PC-9 (cell line): ENCODE results near the gene PPP1R18. TPM values are rescaled to one million over a fixed set of nuclear protein-coding genes. Genes with fewer than 3 reads are reported as not detected.

Experiments
- BruUV-seq: library from RNA; stranded (reverse); fragments of 400-500 nt; replicated peaks from 2 replicates; lab custom pipeline; 2021; lab: Mats Ljungman, UMichigan
- CTCF ChIA-PET: fragments of 300-600 bp; sonication (Branson Sonifier 250); formaldehyde crosslinking; loops from one replicate; lab custom pipeline; 2022; ENCODE audit warnings: antibody characterized with exemption; lab: Charles Lee
- POLR2A ChIA-PET: fragments of 300-600 bp; sonication (Branson Sonifier 250); formaldehyde crosslinking; loops from one replicate; lab custom pipeline; 2022; ENCODE audit warnings: antibody characterized with exemption; ENCODE audit not compliant: unreplicated experiment; lab: Charles Lee
- DNase-seq, 2 experiments: peaks; one replicate each; pipeline versions ENCODE4 v3.0.0 to v3.0.0-alpha.2; 2015 to 2022; ENCODE audit warnings: mixed read lengths in 1 of 2
- H2AFZ ChIP-seq: fragments of 200-600 bp; sonication (generic); 2 replicates; pipeline ENCODE4 v1.8.1; 2017; ENCODE audit warnings: antibody characterized with exemption
- H3F3A ChIP-seq: fragments of 200-600 bp; sonication (generic); 2 replicates; pipeline ENCODE4 v1.8.1; 2017; ENCODE audit warnings: antibody characterized with exemption, mild to moderate bottlenecking, low read depth; ENCODE audit not compliant: insufficient read depth
- H3K27ac ChIP-seq: fragments of 200-600 bp; sonication (generic); 2 replicates; pipeline ENCODE4 v1.6.1; 2016; ENCODE audit warnings: mixed run types
- H3K27me3 ChIP-seq: fragments of 200-600 bp; sonication (generic); 2 replicates; pipeline ENCODE4 v1.6.1; 2016; ENCODE audit warnings: low read depth, mixed run types; ENCODE audit not compliant: insufficient read depth
- H3K36me3 ChIP-seq: fragments of 200-600 bp; sonication (generic); 2 replicates; pipeline ENCODE4 v1.6.1; 2016; ENCODE audit warnings: low read depth, mixed run types
- H3K4me1 ChIP-seq: fragments of 200-600 bp; sonication (generic); replicated peaks from 2 replicates; pipeline ENCODE4 v1.6.1; 2016; ENCODE audit warnings: mixed run types; ENCODE audit not compliant: insufficient read depth
- H3K4me2 ChIP-seq: fragments of 200-600 bp; sonication (generic); 2 replicates; pipeline ENCODE4 v1.6.1; 2017; ENCODE audit warnings: mixed run types
- H3K4me3 ChIP-seq: fragments of 200-600 bp; sonication (generic); 2 replicates; pipeline ENCODE4 v1.6.1; 2016; ENCODE audit warnings: mixed run types
- H3K79me2 ChIP-seq: fragments of 200-600 bp; sonication (generic); 2 replicates; pipeline ENCODE4 v1.6.1; 2017; ENCODE audit warnings: low read depth, mixed run types
- H3K9me2 ChIP-seq: fragments of 200-600 bp; sonication (generic); 2 replicates; pipeline ENCODE4 v1.8.1; 2017; ENCODE audit warnings: mild to moderate bottlenecking; ENCODE audit not compliant: insufficient read depth
- H3K9me3 ChIP-seq: fragments of 200-600 bp; sonication (generic); 2 replicates; pipeline ENCODE4 v1.8.1; 2016; ENCODE audit warnings: low read depth; ENCODE audit not compliant: insufficient read depth
- H4K20me1 ChIP-seq: fragments of 200-600 bp; sonication (generic); 2 replicates; pipeline ENCODE4 v1.8.1; 2017; ENCODE audit not compliant: insufficient read depth
- EZH2 ChIP-seq: fragments of 200-600 bp; sonication (generic); IDR thresholded peaks from 2 replicates; pipeline ENCODE4 v1.8.0; 2017; ENCODE audit warnings: antibody characterized with exemption, low read depth
- intact Hi-C: fragments of 100-400 bp; cut with micrococcal nuclease; formaldehyde crosslinking; loops from one replicate; pipeline ENCODE4 v1.10.0; 2022; ENCODE audit not compliant: unreplicated experiment
- total RNA-seq: library from RNA; stranded (reverse); gene quantifications from 2 replicates; pipeline ENCODE4 v1.2.3, GENCODE V29; 2021
- TF ChIP-seq, protein P1 (sequence below): fragments of 200-600 bp; sonication (generic); conservative IDR thresholded peaks from 2 replicates; pipeline ENCODE4 v1.6.1; 2017; ENCODE audit warnings: mixed run types, antibody characterized with exemption, mild to moderate bottlenecking, moderate library complexity

Gene PPP1R18
- total RNA-seq, 1 experiment from 2014 or later = 68.6 TPM

DNA sequence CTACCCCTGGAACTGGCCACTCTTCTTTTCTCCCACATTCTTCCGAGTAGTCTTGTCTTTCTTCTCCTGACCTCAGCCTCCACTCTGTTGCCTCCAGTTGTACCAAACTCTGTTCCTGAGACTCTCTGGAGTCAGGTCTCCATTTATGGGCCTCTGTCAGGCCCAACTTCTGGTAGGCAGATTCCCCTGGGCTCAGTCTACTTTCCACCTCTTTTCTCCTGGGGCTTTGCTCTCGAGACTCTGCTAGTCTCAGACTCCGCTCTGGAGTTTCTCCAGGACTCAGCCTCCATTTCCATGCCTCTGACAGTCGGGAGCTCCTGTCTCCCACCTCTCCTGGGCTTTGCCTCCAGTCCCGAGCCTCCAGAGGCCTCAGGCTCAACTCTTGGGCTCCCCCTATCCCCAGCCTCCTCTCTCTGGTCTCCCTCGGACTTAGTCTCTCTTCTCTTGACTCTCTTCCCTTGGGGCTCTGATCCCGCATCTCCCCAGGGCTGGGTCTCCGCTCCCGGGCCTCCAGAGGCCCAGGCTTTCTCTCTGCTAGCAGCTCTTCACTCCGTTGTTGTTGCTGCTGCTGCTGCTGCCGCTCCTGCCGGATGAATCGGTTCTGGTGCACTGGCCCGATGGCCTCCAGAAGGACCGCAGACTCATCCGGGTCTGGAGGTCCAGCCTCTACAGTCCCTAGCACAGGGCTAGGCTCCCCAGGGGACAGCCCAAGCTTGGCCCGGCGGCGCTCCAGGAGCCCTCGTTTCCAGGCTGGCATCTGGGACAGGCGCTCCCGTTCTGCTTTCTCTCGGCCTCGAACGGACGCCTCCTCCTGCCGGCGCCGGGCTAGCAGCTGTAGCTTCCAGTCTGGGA lies 1.1 kb downstream of the PPP1R18 start:
- Histone ChIP-seq H2AFZ (no peak overlapping the region), H4K20me1 (no peaks in the 10 kb centered on the region), H3K27me3 (no peaks in the 10 kb centered on the region), H3K79me2 (peaks cover 63% of the 10 kb centered on the region), H3K4me2 (peak overlapping the region; percentile 93), H3K9me3 (no peaks in the 10 kb centered on the region), H3K36me3 (no peaks in the 10 kb centered on the region), H3K27ac (peak overlapping the region; percentile 43), H3F3A (peaks cover 47% of the 10 kb centered on the region), H3K9me2 (no peaks in the 10 kb centered on the region), H3K4me1 (peaks cover 62% of the 10 kb centered on the region), H3K4me3 (peak overlapping the region; percentile 98)
- BruUV-seq = TSS peak; percentile 40
- intact Hi-C loops = loop anchor here (2.0 kb wide), 2 partner anchors 69 to 133 kb away; partner anchors contain the start of genes MRPS18B and PPP1R10
- CTCF ChIA-PET = interaction anchor here (0.7 kb wide), 2 partner anchors 35 to 327 kb away, joined by 3 to 5 read pairs; no protein-coding TSS in a partner anchor
- TF ChIP-seq, protein P1, sequence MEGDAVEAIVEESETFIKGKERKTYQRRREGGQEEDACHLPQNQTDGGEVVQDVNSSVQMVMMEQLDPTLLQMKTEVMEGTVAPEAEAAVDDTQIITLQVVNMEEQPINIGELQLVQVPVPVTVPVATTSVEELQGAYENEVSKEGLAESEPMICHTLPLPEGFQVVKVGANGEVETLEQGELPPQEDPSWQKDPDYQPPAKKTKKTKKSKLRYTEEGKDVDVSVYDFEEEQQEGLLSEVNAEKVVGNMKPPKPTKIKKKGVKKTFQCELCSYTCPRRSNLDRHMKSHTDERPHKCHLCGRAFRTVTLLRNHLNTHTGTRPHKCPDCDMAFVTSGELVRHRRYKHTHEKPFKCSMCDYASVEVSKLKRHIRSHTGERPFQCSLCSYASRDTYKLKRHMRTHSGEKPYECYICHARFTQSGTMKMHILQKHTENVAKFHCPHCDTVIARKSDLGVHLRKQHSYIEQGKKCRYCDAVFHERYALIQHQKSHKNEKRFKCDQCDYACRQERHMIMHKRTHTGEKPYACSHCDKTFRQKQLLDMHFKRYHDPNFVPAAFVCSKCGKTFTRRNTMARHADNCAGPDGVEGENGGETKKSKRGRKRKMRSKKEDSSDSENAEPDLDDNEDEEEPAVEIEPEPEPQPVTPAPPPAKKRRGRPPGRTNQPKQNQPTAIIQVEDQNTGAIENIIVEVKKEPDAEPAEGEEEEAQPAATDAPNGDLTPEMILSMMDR = no peak
- TF ChIP-seq EZH2 = no peak
- DNase-seq = no peak
- POLR2A ChIA-PET = no interaction called here

DNA sequence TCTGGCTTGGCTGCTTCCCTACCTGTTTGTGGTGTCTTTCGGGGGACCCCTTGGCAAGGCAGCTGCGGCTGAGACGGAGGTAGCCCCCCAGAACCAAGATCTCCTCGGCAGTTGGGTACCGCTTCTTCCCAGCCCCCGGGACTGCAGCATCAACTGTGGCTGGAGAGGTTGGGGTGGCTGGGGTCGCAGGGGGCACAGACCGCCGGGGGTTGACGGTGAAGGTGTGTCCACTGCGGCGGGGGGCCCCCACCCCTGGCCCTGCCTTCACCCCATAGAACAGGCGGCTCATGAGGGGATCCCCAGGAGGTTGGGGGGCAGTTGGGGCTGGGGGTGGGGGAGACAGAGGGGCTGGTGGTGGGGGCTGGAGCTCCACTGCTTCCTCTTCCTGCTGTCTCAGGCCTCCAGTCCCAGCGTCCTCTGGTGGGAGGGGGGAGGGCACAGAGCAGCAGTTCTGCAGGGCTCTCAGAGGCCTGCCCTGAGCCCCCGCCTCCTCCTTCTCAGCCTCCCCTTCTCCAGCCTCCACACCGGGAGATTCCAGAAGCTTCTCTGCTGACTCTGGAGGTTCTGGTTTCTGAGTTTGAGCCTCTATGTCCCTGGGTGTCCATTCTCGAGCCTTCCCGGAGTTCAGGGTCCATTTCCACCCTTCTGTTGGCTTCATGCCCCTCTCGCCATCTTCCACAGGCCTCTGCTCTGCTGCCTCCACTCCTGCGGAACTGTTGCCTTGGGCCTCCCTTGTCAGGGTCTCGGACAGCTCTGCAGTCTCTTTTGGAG lies 1.9 kb downstream of the PPP1R18 start:
- Histone ChIP-seq H3K79me2 (peaks cover 72% of the 10 kb centered on the region), H3K4me3 (peak overlapping the region; percentile 98), H3K4me1 (peaks cover 57% of the 10 kb centered on the region), H2AFZ (no peak overlapping the region), H3K4me2 (peak overlapping the region; percentile 93), H3K9me3 (no peaks in the 10 kb centered on the region), H3K27ac (peak overlapping the region; percentile 84), H3K36me3 (no peaks in the 10 kb centered on the region), H3K27me3 (no peaks in the 10 kb centered on the region), H4K20me1 (no peaks in the 10 kb centered on the region), H3K9me2 (no peaks in the 10 kb centered on the region), H3F3A (peaks cover 53% of the 10 kb centered on the region)
- intact Hi-C loops = no loop called here
- ChIA-PET POLR2A (interaction anchor here (0.6 to 0.7 kb wide), 2 partner anchors 33 to 38 kb away, joined by 4 to 6 read pairs; no protein-coding TSS in a partner anchor), CTCF (no interaction called here)
- no TSS peak for BruUV-seq
- TF ChIP-seq, protein P1 = no peak
- TF ChIP-seq EZH2 = no peak
- DNase-seq = no peak

DNA sequence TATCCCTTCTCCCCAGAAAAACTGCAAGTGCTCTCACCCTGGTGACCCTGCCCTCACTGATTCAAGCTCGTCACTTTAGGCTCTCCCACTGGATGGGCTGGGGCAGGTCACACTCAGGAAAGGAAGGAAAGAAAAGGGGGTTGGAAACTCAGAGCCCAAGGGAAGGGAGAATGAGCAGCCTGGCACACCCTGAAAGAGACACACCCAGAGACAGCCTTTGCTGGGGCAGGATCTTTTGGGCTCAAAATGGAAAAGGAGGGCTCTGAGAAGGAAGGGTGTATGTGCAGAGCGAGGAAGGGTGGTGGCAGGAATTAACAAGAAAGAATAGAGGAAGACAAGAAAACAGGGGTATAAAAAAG lies 2.5 kb downstream of the PPP1R18 start:
- DNase-seq = no peak
- peak overlapping the region; percentile 84 for H3K27ac ChIP-seq
- H2AFZ ChIP-seq = no peak overlapping the region
- peaks cover 74% of the 10 kb centered on the region for H3K79me2 ChIP-seq
- H3K4me1 ChIP-seq = peaks cover 57% of the 10 kb centered on the region
- H3K36me3 ChIP-seq = no peaks in the 10 kb centered on the region
- BruUV-seq = no TSS peak
- CTCF ChIA-PET = no interaction called here
- no peaks in the 10 kb centered on the region for H4K20me1 ChIP-seq
- TF ChIP-seq, protein P1 = no peak
- POLR2A ChIA-PET = interaction anchor here (0.6 to 0.7 kb wide), 2 partner anchors 34 to 39 kb away, joined by 4 to 6 read pairs; no protein-coding TSS in a partner anchor
- intact Hi-C loops = loop anchor here (2.0 kb wide), 1 partner anchor 199 kb away; no protein-coding TSS in a partner anchor
- H3F3A ChIP-seq = peaks cover 55% of the 10 kb centered on the region
- peak overlapping the region; percentile 93 for H3K4me2 ChIP-seq
- no peaks in the 10 kb centered on the region for H3K9me2 ChIP-seq
- H3K27me3 ChIP-seq = no peaks in the 10 kb centered on the region
- no peaks in the 10 kb centered on the region for H3K9me3 ChIP-seq
- H3K4me3 ChIP-seq = peak overlapping the region; percentile 98
